LNCAP (cell line): ENCODE data around the gene HNRNPM.

ENCODE experiments used
- TF ChIP-seq, protein P1 (sequence below): fragments of 450-650 bp; IDR thresholded peaks from 2 replicates; pipeline ENCODE4 v1.5.1; 2017; ENCODE audit warnings: mild to moderate bottlenecking

The HNRNPM gene

GRCh38 chr19:8466018-8466417 is 21.2 kb downstream of the HNRNPM start:
- TF ChIP-seq, protein P1, sequence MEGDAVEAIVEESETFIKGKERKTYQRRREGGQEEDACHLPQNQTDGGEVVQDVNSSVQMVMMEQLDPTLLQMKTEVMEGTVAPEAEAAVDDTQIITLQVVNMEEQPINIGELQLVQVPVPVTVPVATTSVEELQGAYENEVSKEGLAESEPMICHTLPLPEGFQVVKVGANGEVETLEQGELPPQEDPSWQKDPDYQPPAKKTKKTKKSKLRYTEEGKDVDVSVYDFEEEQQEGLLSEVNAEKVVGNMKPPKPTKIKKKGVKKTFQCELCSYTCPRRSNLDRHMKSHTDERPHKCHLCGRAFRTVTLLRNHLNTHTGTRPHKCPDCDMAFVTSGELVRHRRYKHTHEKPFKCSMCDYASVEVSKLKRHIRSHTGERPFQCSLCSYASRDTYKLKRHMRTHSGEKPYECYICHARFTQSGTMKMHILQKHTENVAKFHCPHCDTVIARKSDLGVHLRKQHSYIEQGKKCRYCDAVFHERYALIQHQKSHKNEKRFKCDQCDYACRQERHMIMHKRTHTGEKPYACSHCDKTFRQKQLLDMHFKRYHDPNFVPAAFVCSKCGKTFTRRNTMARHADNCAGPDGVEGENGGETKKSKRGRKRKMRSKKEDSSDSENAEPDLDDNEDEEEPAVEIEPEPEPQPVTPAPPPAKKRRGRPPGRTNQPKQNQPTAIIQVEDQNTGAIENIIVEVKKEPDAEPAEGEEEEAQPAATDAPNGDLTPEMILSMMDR = no peak

GRCh38 chr19:8468124-8468523 is 23.3 kb downstream of the HNRNPM start:
- TF ChIP-seq, protein P1 = no peak

- TF ChIP-seq, protein P1 = no peak
Observed at GRCh38 chr19:8468761-8469373, 24.1 kb downstream of the HNRNPM start.

DNA sequence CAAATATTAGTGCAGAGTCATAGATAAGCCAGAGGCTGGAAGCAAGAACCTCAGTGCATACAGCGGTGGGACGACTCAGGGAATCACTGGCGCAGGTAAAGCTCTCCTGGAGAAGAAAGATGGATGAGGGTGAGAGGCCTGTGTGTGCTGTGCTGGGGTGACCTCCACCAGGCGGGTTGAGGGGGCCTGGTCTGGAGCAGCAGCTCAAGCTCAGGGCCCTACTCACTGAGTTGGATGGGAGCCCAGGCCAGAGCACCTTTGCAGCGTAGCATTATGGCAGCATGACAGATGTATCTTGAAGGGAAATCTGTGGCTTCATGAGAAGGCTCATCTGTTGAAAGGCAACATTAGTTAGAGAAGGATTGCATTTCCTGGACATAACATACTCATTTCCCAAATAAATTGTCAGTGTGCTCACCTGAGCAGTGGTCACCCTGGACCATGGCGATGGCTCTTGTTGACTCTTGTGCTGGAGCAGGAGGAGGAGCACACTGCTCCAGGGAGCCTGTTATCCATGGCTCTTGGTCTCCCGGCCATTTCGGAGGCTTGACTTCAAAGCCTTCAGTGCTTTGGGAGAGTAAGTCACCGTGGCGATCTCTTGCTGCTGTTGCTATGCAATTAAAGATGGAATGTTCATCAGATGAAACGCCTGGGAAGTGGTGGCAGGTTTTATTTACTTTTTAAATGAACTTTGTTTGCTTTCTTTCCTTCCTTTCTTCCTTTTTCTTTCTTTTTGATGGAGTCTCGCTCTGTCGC is 25.0 kb downstream of the HNRNPM start:
- TF ChIP-seq, protein P1 = no peak

DNA sequence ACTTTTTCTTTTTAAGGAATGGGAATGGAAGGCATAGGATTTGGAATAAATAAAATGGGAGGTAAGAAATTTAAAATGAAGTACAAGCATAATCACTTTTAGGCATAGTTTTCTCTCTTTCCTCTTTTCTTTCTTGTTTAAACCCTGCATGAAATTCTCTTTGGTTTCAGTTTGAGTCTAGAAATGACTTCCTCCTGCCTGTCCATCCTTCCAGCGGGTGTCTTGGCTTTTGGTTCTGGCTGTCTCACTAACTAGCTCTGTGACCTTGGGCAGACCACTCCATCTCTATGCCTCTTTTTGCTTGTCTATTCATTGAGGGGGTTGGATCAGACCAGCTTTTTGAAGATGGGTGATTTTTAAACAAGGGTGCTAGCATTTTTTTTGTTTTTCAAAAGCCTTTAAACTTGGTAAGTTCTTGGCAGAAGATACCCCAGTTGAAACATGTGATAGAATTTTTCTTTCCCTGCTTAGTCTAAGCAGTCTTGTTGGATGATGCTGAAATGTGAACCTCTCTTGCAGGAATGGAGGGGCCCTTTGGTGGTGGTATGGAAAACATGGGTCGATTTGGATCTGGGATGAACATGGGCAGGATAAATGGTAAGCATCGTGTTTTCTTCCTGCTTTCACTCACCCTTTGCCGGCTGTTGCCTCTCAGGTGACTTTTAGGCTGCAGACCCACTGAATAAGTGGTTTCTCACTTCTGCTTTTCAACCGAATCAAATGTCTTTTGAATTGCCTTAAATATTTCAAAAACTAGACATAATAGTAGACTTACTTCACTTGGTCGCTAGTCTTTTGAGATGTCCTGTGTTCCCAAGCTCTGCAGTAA is 29.1 kb downstream of the HNRNPM start:
- TF ChIP-seq, protein P1 = no peak

DNA sequence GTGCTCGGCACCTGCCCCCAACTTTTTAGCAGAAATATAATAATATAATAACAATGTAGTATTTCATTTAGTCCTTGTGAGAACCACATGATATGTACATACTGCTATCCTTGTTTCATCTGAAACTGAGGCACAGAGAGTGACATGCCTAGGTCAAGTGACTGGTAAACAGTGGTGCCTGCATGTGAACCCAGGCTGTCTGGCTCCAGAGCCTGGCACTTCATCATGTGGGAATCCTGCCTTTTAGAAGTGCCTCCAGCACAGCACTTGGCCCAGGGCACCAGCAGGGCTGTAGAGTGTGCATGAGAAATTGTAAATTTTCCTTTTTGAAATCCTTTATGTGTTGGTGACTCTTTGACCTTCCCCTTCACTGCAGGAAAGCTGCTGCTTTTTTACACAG is 30.2 kb downstream of the HNRNPM start:
- TF ChIP-seq, protein P1 = no peak

DNA sequence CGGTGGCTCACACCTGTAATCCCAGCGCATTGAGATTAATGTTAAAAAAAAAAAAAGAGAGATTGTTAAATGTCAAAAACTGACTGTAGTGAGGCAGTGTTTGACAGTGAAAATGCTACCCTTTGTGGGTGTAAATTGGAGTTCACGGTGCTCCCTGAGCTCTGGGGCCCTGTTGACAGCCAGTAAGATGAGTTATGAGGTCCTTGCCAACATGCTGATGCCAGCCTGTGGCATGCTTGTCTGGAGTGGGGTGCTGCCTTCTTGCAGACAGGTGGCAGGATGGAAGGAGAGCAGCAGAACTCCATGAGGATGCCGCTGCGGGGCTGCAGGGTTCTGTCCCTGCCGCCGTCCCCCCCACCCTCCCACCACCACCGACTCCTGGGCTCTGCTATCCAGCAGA is 31.7 kb downstream of the HNRNPM start:
- TF ChIP-seq, protein P1 = no peak
